LNCAP (cell line): ENCODE measurements around the gene SF3B1.

Experiments
- TF ChIP-seq, protein P1 (sequence below): fragments of 450-650 bp; IDR thresholded peaks from 2 replicates; pipeline ENCODE4 v1.5.1; 2017; ENCODE audit warnings: mild to moderate bottlenecking

SF3B1 gene

DNA sequence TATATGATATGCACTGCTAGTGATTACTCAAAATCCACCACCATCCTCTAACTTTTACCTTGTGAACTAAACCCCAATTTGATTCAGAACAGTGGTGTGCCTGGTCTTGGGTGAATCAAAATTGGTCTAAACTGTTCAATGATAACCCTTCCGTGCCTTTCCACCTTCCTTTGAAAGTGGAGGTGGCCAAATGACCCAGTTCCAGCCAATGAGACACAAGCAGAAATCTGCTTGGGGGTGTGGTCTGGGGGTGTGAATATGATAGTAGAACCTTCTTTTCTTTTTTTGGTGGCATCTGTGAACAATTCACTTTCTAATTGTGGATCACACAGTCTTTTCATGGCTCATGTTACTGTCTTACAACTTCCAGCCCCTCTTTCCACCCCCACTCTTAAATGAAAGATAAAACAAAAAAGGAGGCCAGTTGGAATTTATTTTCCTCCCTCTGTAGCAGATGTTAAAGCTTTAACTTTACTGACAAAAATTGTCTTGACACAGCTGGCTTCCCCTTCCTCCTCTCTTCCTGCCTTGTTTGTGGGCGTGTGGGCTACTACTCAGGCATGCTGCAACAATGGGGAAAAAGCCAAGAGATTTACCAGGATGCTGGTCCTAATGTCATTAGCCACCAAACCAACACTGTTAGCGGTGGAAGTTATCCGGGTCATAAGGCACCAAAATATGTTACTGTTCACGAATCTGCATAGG is 65.4 kb downstream of the SF3B1 start:
- TF ChIP-seq, protein P1, sequence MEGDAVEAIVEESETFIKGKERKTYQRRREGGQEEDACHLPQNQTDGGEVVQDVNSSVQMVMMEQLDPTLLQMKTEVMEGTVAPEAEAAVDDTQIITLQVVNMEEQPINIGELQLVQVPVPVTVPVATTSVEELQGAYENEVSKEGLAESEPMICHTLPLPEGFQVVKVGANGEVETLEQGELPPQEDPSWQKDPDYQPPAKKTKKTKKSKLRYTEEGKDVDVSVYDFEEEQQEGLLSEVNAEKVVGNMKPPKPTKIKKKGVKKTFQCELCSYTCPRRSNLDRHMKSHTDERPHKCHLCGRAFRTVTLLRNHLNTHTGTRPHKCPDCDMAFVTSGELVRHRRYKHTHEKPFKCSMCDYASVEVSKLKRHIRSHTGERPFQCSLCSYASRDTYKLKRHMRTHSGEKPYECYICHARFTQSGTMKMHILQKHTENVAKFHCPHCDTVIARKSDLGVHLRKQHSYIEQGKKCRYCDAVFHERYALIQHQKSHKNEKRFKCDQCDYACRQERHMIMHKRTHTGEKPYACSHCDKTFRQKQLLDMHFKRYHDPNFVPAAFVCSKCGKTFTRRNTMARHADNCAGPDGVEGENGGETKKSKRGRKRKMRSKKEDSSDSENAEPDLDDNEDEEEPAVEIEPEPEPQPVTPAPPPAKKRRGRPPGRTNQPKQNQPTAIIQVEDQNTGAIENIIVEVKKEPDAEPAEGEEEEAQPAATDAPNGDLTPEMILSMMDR = no peak

- TF ChIP-seq, protein P1 = no peak
Observed at GRCh38 chr2:197368412-197368811, 66.4 kb downstream of the SF3B1 start.

DNA sequence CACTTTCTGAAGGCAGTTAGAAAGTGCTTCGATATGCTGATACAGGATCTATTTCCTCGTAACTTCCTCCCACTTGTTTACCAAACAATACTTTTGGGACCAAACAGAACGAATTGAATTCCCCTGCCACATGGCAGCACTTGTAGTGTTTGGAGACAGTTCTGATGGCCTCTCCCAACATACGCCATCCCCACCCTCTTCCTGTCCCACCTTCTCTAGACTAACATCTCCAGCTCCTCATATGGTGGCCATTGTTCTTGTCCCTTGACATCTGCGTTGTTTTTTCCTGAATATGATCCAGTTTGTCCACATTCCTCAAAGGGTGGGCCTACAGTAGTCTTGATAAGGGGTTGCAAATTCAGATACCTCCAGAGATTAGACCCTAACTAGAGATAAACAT is 70.8 kb downstream of the SF3B1 start:
- TF ChIP-seq, protein P1 = no peak

GRCh38 chr2:197360744-197361156 is 74.1 kb downstream of the SF3B1 start:
- TF ChIP-seq, protein P1 = no peak

GRCh38 chr2:197359859-197360258 is 75.0 kb downstream of the SF3B1 start:
- TF ChIP-seq, protein P1 = 0 out of 2 replicates have a peak, but pooled peaks have one; percentile 17

DNA sequence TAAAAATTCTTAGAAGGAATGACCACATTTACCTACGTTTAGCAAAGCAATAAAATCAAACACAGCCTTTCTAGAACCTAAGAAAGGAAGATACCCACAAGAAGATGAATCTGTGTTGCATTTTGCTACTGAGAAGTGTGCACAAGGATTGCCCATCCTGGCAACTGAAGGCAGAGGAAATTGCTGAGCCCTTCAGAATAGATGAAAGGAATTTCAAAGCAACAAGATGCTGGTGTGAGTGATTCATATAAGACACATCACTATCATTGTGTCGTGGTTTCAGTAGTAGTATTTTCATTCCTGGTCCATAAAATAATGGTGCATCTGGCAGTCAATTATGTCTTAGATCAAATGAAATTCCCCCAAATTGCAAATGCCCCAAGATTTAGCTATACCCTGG is 75.9 kb downstream of the SF3B1 start:
- TF ChIP-seq, protein P1 = no peak

DNA sequence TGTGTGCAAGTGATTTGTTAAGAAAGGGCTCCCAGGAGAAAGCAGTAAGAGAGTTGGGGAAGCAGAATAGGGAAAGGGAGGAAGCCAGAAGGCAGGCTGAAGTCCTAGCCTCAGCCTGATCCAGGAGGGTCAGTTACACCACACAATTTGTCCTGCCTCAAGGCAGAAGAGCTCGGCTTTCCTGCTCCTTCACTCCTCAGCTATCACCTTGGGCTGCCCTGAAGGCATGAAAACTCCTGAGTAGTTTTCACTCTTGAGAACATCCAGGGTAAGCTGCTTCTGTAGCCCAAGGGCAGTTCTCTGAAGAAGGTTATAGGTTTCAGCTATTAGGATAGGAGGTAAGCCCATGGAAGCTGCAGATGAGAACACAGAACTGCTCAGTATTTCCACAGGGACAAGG is 76.8 kb downstream of the SF3B1 start:
- TF ChIP-seq, protein P1 = no peak

DNA sequence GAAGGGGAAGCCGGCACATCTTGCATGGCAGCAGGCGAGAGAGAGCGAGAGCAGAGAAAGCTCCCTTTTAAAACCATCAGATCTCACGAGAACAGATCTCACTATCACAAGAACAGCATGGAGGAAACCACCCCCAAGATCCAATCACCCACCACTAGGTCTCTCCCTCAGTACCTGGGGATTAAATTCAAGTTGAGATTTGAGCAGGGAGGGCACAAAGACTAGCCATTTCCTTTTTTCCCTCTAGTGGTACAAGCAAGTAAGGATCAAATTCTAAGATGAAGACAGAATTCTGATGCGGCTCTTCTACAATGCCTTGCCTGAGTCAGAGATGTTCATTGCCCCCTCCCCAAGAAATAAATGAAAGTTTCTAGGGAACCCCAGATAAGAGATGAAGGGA is 78.7 kb downstream of the SF3B1 start:
- TF ChIP-seq, protein P1 = no peak
